HG03095 (cell line): ENCODE measurements around the gene ARHGAP22.
"Not testable (repeated sequence)": the region's sequence is repeated elsewhere in the genome, so short reads cannot be mapped to it uniquely, and the experiment has no call there.

Source experiments
- ATAC-seq: cut with Tn5 transposase; IDR thresholded peaks from one replicate; pipeline ENCODE4 v1.9.1; 2021; ENCODE audit warnings: moderate library complexity; ENCODE audit not compliant: unreplicated experiment

ARHGAP22 gene

GRCh38 chr10:48442090-48442808 lies 162.6 kb downstream of the ARHGAP22 start:
- no peak for ATAC-seq

- no peak for ATAC-seq
Observed at GRCh38 chr10:48440771-48441170, 164.1 kb downstream of the ARHGAP22 start.

GRCh38 chr10:48439581-48440041 lies 165.3 kb downstream of the ARHGAP22 start:
- no peak for ATAC-seq

DNA sequence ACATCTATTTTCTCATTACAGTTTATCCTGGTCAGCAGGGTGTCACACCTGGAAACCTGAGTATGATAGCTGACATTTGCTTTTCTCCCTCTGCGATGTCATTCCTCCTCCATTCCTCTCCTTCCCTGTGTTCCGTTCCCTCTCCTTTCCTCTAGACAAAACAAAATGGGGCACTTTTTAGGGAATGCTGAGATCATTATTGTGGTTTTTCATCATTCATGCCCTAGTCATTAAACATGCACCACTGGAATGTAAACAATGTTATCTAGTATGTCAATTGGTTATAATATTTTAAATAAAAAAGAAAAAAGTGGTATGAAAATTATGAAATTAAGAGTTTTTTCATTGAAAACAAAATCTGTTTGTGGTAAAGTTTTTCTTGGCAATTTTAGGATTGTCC lies 165.8 kb downstream of the ARHGAP22 start:
- no peak for ATAC-seq

DNA sequence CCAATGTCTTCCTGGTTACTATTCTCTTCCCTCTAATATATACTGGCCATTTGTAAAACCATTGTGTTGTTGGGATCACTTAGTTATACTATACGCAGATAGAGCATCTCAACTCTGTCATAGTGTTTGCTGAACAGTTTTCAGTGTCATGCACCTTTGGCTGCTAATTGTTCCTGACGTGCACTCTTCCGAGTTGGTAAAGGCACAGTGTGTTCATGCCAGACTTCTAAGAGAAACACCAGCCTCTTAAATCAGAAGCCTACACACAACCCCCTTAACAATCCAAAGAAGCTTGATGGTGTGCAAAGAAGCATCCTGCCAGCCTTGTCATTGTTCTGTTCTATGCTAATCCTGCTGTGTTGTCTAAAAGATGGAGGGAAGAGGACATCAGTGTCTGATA lies 167.3 kb downstream of the ARHGAP22 start:
- no peak for ATAC-seq

- ATAC-seq, result no peak
Observed at GRCh38 chr10:48431871-48432270, 173.0 kb downstream of the ARHGAP22 start.

- ATAC-seq, result no peak
Observed at GRCh38 chr10:48430402-48430993, 174.4 kb downstream of the ARHGAP22 start.

DNA sequence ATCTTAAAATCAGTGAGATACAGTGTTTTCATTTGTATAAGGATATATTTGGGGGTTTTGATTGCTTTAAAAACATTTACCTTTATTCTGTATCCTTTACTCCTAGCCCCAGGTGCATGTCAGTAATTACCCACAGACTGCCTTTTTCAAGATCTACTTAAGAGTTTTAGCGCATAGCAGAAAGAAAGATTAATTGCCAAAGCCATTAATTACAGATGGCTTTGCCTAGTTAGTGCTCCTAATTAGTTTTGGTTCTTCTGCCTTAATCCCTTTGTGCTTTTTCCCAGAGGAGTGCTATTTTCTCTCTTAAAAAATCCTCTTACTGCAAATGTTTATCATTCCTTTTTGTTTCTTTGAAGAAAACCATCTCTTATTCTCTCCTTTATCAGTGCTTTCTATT lies 175.6 kb downstream of the ARHGAP22 start:
- no peak for ATAC-seq

GRCh38 chr10:48428896-48429295 lies 176.0 kb downstream of the ARHGAP22 start:
- ATAC-seq, result no peak

GRCh38 chr10:48423884-48424283 lies 181.0 kb downstream of the ARHGAP22 start:
- no peak for ATAC-seq

- not testable (repeated sequence) for ATAC-seq
Observed at GRCh38 chr10:48421862-48422261, 183.0 kb downstream of the ARHGAP22 start.

- no peak for ATAC-seq
Observed at GRCh38 chr10:48419714-48420113, 185.2 kb downstream of the ARHGAP22 start.

DNA sequence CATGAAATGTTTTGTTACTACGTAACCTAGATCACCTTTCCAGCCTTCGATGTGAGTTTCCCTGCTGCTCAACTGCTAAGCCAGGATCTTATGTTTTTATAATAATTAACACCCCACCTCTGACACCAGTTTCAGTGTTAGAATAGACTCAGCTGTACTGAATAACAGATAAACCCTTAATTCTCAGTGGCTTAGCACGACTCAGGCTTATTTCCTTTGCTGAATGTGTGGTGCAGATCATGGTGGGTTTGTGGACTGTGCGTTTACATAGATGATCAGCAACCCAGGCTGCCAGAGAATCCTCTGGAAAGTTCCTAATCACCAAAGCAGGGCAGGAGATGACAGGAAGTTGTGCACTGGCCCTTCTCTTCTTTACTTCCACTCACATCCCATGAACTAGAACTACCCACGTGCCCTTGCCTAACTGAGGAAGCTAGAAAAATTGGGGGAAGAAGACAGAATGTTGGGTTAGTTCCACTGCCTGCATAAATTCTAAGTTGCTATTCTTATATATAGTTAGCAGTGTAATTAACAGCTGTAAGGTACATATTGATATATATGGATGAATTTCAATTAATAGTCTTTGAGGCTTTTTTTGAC lies 186.6 kb downstream of the ARHGAP22 start:
- no peak for ATAC-seq

- no peak for ATAC-seq
Observed at GRCh38 chr10:48417374-48417773, 187.5 kb downstream of the ARHGAP22 start.

- no peak for ATAC-seq
Observed at GRCh38 chr10:48416584-48417232, 188.2 kb downstream of the ARHGAP22 start.

DNA sequence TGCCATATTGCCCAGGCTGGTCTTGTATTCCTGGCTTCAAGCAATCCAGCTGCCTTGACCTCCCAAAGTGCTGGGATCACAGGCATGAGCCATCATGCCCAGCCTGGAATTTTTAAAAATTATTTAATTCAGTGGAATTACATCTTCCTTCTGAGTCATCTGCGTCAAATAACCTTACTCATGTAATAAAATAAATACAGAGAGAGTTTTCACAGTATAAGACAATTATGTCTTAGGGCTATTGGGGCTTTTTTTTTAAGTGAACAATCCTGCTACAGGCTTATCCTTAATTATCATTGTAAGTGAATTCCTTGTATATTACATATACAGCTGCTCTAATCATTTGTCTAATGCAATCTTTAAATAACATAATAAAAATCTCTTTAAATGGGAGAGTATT lies 190.1 kb downstream of the ARHGAP22 start:
- ATAC-seq, result no peak

DNA sequence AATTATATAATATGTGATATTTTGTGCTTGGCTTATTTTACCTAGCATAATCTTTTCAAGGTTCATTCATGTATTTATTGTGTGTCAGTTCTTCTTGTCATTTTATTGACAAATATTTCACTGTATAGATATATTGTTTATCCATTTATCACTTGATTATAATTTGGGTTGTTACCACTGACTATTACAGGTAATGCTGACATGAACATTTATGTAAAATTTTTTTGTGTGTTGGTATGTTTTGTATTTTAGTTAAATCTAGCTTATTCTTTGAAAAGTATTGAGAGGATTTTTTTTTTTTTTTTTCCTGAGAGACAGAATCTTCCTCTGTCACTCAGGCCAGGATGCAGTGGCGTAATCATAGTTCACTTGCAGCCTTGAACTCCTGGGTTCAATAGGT lies 190.7 kb downstream of the ARHGAP22 start:
- ATAC-seq, result no peak

DNA sequence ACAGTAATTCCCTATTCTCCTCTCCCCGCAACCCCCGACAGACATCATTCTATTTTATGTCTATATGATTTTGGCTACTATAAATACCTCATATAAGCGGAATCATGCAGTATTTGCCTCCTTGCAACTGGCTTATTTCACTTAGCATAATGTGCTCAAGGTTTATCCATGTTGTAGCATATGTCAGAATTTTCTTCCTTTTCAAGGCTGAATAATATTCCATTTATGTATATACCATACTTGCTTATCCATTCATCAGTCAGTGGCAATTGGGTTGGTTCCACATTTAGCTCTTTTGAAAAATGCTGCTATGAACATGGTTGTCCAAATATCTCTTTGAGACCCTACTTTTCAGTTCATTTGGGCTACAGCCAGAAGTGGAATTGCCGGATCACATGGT lies 191.9 kb downstream of the ARHGAP22 start:
- no peak for ATAC-seq

DNA sequence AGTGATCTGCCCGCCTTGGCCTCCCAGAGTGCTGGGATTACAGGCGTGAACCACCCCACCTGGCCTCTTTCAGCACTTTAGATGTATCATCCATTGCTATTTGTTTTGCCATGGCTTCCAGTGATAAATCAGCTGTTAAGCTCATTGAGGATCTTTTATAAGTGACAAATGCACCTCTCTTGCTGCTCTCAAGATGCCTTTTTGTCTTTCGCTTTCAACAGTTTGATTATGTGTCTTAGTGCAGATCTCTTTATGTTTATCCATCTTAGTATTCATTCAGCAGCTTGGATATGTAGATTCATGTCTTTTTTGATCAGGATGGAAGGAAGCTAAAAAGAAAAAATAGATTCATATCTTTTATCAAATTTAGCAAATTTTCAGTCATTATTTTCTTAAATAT lies 192.8 kb downstream of the ARHGAP22 start:
- no peak for ATAC-seq

DNA sequence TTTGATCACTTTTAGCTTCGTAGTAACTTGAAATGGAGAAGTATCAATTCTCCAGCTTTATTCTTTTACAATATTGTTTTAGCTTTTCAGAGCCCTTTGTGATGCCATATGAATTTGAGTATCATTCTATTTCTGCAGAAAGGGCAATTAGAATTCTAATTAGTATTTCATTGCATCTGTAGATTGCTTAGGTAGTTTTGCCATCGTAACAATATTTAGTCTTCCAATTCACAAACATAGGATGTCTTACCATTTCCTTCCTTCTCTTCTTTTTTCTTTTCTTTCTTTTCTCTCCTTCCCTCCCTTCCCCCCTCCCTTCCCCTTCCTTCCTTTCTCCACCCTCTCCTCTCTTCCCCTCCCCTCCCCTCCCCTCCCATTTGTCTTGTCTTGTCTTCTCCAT lies 193.4 kb downstream of the ARHGAP22 start:
- ATAC-seq, result no peak

DNA sequence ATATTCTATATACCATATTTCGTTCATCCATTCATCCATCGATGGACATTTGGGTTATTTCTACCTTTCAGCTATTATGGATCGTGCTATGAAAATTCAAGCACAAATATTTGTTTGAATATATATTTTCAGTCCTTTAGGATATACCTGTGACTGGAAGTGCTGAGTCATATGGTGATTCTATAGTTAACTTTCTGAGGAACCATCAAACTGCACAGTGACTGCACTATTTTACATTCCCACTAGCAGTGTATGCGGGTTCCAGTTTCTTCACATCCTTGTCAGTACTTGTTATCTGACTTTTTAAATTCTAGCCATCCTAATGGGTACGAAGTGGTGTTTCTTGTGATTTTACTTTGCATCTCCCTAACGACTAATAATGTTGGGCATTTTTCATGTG lies 194.4 kb downstream of the ARHGAP22 start:
- ATAC-seq, result no peak

- ATAC-seq, result no peak
Observed at GRCh38 chr10:48406658-48407057, 198.2 kb downstream of the ARHGAP22 start.
